ENCODE results near the gene VPREB1.
"Not testable (repeated sequence)": the region's sequence is repeated elsewhere in the genome, so short reads cannot be mapped to it uniquely, and the experiment has no call there.

VPREB1 gene, protein sequence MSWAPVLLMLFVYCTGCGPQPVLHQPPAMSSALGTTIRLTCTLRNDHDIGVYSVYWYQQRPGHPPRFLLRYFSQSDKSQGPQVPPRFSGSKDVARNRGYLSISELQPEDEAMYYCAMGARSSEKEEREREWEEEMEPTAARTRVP

DNA sequence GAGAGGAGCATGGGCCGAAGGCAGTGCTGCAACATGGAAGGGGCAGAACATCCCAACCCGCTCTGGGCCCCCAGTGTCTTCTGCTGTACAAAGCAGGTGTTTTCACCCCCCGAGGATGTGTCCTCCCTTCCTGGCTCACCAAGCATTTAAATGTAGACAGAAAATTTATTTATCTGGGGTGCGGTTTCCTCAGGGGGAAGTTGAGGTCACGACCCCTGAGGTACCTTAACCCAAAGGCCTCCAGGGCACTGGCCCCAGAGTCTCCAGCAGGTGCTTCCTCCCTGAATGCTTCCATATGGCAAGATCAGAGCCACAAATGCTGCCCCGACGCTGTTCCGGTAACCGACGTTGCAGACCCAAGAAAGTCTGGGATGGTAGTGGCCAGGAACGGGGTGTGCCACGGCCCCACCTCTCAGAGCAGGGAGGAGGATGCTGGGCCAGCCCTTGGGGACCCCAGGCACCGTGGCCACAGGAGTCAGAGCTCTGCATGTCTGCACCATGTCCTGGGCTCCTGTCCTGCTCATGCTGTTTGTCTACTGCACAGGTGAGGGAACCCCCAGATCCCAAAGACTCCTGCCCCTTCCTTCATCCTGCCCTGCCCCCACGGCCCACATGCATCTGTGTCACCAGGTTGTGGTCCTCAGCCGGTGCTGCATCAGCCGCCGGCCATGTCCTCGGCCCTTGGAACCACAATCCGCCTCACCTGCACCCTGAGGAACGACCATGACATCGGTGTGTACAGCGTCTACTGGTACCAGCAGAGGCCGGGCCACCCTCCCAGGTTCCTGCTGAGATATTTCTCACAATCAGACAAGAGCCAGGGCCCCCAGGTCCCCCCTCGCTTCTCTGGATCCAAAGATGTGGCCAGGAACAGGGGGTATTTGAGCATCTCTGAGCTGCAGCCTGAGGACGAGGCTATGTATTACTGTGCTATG lies at the start of gene VPREB1:
Gene VPREB1, plus strand, starts transcription at position 471 of the 935 bp plus-strand sequence. Its CDS starts 28 bp downstream, at position 499.
- no peak for DNase-seq (ENCODE audit: low read depth in 2 of 2)

DNA sequence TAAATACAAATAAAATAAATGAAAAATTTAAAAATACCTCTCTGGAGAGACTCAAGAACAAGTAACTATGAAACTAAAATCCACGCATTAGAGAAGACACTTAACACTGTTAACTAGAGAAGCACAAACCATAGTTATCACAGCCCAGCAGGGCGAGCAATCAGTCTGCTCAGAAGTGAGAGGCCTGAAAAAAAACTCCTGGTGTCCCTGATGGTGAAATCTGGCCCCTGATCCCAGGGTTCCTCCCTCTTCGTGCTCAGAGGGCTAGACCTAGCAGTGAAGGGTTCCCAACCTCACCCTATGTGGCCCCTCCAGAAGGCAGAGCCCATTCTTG lies 49.7 kb upstream of the VPREB1 start:
- no peak for DNase-seq (ENCODE audit: low read depth in 2 of 2)

DNA sequence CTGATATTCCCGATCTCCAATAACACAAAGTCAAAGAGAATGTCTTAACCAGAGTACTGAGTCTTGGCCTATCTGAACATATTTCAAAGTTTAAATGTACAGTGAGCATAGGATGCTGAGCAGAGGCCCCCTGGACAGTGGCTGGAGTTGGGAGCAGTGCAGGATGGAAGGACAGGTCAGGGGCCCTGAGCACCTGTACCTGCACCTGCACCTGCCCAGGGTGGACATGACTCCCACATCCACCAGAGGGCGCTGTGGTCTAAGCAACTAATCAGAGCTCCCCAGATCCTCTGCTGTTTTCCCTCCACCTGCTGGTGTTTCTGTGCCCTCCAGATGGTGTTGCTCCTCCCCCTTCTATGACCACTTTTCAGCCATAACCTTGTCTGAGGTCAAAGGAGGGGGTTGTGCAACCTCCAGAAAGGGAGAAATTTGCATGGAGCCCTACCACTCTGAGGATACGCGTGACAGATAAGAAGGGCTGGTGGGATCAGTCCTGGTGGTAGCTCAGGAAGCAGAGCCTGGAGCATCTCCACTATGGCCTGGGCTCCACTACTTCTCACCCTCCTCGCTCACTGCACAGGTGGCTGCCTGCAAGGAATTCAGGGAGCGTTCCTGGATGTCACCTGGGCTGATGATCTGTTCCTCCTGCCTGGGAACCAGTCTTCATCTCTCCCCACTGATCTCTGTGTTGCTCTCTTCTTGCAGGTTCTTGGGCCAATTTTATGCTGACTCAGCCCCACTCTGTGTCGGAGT lies 49.1 kb upstream of the VPREB1 start:
- DNase-seq (ENCODE audit: low read depth in 2 of 2), result peak; percentile 69 to 92

DNA sequence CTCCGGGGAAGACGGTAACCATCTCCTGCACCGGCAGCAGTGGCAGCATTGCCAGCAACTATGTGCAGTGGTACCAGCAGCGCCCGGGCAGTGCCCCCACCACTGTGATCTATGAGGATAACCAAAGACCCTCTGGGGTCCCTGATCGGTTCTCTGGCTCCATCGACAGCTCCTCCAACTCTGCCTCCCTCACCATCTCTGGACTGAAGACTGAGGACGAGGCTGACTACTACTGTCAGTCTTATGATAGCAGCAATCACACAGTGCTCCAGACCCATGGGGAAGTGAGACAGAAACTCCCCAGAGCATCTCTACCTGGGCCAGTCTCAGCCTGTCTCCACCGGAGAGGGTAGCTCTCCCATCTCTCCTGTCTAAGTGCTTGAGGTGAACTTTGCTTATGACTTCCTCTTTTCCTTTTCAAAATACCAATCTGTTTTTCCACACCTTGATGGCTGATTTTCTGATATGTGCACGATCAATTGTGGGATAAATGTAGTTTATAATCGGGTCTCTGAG lies 48.5 kb upstream of the VPREB1 start:
- no peak for DNase-seq (ENCODE audit: low read depth in 2 of 2)

DNA sequence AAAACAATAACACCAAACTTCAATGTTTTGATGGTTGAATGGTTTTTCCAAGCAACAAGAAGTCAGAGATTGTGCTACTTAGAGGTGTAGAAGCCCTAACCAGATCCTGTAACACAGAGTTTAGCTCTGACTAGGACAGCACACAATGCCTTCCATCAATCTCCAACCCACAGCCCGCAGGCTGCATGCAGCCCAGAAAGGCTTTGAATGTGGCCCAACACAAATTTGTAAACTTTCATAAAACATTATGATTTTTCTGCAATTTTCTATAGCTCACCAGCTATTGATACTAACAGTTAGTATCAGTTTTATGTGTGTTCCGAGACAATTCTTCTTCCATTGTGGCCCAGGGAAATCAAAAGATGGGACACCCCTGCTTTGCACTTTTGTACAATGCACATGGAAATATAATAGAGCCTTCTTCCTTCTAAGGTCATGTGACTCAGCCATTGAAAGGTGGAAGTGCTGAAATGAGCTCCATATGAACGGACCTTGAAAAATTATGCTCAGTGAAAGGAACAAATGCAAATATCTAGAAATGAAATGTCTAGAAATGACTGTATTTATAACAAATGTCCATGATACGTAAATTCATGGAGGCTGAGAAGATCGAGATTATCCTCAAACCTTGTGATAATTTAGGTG lies 47.6 kb upstream of the VPREB1 start:
- DNase-seq (ENCODE audit: low read depth in 2 of 2), result no peak

DNA sequence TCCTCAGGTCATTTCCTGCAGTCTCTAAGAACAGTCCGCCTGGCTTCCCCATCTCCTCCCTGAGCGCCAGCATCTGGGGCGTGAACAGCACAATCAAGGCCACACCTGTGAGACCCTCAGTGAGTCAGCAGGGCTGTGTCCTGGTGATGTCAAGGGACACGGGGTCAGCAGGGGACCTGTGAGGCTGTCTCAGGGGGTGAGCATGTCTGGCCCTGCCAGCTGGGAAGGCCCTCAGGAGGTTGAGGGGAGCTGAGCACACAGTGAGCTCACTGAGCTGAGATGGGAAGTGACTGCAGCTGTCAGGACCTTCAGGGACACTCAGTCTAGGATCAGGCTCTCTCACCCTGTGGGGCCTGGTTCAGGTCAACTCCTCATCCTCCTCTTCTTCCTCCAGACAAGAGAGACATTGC lies 46.6 kb upstream of the VPREB1 start:
- DNase-seq (ENCODE audit: low read depth in 2 of 2), result no peak

DNA sequence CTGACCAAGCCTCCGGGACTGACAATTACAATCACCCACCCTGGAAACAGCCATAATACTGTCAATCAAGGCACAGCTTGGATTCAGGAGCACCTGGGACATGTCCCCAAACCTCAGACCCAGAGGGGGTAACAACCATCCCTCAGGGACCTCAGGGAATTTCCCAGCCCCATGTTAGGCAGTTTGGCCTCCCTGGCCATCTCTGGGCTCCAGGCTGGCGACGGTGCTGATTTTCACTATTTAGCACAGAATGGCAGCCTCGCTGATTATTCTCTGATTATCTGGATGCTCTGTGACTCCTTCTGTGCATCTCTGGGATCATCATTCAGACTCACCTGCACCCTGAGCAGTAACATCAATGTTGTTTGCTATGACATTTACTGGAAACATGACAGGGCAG lies 45.8 kb upstream of the VPREB1 start:
- no peak for DNase-seq (ENCODE audit: low read depth in 2 of 2)

DNA sequence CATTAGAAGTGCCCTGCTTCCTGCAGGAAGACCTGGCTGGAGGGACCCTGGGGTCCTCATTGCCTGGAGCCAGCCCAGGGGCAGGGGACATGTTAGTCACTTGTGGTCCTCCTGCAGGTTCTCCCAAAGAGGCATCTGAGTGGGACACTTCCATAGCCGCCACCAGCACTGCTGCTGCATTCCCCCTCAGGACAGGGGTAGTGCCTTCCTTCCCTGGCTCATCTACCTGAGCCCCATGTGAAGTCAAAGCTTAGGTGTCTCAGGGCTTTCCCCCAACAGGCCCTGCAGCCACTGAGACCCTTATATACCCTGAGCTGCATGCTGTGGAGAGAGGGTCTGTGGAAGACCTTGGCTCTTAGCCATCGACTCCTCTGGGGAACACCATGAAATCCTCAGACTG lies 45.0 kb upstream of the VPREB1 start:
- no peak for DNase-seq (ENCODE audit: low read depth in 2 of 2)

DNA sequence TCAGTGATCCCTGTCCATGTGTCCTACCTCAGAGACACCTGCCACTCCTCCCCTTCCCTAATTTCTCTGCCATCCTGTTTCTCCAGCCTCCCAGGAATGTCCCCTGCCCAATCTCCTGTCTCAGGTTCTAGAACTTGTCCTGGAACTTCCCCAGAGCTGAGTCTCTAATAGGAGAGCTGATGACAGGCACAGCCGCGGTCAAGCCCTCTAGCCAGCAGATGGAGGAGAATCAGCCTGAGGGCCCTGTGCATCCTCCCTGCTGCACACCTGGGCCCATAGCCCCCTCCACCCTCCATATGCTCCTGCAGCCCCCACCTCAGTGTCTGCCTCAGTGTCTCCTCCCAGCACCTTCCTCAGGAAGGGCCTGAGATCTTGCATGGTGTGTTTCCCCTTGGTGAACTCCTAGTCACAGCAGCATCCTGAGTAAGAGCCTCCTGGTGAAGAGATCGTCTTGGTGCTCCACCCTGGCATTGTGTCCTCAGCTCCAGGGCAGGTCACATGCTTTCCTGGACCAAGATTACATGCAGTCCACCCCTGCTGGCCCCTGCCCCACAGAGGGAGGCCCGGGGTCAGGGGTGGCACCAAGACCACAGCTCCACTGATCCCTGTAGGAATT lies 43.9 kb upstream of the VPREB1 start:
- no peak for DNase-seq (ENCODE audit: low read depth in 2 of 2)

DNA sequence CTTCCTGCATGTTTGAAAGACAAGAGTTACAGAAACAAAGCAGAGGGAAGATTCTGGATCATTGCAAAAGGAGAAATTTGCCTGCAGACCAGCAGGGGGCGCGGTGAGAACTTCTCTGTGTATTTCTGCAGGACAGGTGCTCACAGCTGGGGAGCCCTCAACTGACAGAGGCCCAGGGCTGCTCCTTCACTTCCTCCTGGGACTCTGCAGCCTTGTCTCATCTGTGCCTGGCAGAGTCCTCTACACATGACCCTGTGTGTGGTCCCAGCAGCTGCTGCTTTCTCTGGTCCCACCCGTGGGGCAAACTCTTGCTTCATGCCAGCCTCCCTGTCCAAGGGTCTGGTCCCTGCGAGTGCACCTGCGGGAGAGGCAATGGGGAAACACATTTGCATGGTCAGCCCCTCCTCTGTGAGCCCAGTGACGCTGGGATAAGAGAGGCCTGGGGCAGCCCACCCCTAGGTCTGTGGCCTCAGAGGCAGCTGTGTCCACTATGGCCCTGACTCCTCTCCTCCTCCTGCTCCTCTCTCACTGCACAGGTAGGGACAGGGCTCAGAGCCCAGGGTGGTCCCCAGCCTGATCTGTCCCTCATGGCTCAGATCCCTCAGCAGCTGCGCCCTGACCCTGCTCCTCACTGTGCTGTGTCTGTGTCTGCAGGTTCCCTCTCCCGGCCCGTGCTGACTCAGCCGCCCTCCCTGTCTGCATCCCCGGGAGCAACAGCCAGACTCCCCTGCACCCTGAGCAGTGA lies 43.2 kb upstream of the VPREB1 start:
- DNase-seq (ENCODE audit: low read depth in 2 of 2), result peak in 1 of 2 donors; percentile 57

DNA sequence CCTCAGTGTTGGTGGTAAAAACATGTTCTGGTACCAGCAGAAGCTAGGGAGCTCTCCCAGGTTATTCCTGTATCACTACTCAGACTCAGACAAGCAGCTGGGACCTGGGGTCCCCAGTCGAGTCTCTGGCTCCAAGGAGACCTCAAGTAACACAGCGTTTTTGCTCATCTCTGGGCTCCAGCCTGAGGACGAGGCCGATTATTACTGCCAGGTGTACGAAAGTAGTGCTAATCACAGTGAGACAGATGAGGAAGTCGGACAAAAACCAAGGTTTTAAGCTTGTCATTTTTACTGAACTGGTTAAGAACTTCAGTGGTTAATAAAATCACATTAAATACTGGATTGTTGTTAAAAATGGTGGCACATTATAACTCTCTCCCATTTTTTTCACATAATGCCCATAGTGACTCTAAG lies 42.6 kb upstream of the VPREB1 start:
- no peak for DNase-seq (ENCODE audit: low read depth in 2 of 2)

DNA sequence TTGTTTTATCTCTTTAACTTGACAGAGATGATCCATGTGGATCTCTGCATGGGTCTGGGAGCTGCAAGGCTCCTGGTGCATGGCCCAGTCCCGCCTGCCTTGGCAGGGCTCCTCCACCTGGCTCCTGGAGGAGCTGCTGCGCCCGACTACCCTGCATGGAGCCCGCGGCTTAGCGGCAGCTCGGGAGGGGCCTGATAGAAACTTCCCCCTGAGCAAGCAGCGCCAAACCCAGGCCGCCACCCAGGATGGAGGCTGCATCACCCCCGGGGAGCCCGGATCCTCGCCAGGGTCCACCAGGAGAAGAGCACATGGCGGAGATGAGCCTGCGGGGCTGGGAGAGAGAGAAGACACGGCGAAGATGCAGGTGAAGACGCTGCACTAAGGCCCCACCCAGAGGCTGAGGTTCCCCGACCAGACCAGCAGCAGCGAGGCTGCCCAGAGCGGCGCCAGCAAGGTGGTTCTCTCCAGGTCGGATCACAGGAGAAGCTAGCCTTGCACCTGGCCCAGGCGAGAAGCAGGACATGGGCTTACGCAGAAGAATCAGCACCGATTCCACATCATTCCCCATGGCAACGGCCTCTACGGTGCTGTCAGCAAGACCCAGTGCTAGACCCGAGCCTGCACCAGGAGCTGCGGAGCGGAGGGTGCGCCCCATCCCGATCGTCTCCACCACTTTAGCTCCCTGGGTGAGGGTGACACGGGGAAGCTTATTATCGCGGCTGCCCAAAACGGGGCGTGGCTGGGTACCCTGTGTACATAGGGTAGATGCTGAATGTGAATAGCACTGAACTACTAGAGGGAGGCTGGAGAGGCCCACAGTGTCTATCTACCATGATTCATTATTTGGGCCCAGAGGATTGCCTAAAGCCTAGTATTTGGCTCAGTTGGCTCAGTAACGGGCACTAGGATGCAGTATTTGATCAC lies 41.3 kb upstream of the VPREB1 start:
- DNase-seq (ENCODE audit: low read depth in 2 of 2), result no peak

DNA sequence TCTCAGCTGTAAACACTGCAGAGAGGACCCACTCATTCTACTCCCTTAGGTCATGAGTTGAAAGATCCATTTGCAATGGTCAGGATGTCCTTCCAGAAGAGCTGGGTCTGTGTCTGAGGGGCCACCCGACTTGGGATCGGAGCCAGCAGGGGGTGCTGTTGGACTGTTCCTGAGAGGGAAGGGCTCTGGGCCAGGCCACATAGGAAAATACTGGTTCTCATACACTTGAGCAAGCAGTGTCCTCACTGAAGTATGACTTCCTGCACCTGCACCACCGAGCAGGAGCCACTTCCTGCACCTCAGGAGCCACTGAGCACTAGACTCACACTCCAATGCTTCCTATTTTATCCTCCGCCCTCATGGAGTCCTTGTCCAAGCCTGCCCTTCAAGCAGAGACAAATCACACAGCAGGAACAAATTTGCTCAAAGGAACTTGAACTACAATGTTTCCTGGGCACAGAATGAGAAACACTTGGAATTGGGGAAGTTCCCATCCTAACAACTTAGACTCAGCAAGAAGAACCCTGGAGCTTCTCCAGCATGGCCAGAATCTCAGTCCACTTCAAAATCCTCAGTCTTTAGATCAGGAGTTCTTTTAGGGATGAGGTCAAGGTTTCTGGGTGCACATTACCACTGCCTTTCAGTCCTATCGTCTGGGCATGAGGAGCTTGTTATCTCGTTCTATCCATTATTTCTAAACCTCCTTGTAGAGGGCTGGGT lies 36.6 kb upstream of the VPREB1 start:
- DNase-seq (ENCODE audit: low read depth in 2 of 2), result peak; percentile 82 to 91

DNA sequence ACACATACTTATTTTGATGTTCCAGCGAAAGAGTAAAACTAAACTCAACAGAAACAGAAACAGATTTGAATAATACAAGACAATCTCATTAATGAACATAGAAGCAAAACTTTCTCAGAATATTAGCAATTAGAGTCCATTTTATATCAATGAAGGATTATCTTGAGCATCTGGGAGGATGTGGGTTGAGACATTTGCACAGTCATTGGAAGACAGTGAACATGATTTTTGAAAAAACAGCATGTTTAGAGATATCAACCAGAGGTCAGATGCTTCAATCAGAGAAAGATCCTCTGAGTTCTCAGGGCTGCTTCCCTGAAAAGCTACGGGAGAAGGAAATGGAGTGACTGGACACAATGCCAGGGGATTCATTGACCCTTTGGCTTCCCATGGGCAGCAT lies 35.9 kb upstream of the VPREB1 start:
- DNase-seq (ENCODE audit: low read depth in 2 of 2), result no peak

DNA sequence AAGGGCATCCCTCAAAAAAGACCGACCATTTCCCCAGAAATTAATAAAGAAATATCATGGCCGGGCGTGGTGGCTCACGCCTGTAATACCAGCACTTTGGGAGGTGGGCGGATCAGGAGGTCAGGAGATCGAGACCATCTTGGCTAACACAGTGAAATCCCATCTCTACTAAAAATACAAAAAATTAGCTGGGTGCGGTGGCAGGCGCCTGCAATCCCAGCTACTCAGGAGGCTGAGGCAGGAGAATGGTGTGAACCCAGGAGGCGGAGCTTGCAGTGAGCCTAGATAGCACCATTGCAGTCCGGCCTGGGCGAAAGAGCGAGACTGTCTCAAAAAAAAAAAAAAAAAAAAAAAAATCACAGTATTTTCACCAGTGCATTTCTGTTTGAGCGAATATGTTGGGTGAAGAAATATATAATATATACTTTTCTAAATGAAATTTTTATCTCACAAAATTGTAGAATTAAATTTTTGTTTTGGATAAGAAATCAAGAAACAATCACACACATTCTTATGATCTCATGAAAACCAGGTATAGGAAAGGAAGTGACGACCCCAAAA lies 35.4 kb upstream of the VPREB1 start:
- DNase-seq (ENCODE audit: low read depth in 2 of 2), result not testable (repeated sequence)

DNA sequence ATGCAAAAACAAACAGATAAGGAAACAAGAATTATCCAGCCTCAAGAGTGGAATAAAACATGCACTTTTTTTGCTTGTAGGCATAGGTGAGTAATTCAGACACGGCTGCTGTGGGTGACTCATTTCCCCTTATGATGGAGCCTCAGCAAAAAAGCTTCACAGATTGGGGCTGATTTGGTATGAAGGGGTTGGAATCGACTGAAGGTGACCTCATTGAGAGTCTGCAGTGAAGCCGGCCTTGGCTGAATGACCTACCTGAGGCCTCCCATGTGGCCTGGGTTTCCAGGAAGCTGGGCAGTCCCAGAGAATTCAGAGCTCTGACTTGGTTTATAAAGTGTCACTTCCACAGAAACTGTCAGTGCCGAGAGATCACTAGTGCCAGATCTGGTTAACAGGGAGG lies 34.2 kb upstream of the VPREB1 start:
- peak; percentile 49 to 58 for DNase-seq (ENCODE audit: low read depth in 2 of 2)

DNA sequence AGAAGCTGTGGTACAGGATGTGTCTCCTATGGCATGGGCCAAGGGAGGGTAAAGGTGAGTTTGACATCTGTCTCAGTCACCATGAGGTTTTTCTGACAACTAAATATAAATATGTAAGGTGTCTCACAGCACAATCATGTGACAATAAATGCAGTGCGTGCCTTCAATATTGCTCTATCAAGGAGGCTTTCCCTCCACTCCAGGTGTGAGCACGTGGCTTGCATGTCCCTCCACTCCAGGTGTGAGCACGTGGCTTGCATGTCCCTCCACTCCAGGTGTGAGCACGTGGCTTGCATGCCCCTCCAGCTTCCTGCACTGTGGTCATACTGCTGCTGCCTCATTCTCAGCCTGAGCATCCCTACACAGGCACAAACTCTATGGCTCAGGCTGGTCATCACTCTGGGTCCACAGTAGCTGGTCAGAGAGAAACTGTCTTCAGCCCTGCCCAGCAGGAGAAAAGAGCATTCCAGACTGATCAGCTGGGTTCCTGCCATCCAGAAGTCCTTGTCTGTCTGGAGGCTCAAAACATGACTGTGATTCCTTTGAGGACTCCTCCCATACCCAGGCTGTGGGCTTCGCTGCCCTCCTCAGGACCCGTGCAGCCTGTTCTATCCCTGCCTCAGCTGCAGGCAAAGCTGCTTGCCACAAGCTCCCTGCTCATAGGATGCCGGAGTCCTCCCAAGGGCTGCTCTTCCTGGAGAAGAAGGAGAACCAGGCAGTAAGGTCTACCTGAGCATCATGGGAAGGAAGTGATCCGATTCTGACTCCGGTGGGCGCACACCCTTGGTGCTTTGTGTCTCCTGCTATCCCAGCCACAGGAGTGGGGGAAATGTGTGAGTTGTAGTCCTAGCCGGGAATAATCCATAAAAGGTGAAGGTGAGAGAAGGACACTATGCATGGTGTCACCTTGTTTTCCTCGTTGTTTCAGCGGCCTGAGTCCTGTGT lies 33.4 kb upstream of the VPREB1 start:
- no peak for DNase-seq (ENCODE audit: low read depth in 2 of 2)

DNA sequence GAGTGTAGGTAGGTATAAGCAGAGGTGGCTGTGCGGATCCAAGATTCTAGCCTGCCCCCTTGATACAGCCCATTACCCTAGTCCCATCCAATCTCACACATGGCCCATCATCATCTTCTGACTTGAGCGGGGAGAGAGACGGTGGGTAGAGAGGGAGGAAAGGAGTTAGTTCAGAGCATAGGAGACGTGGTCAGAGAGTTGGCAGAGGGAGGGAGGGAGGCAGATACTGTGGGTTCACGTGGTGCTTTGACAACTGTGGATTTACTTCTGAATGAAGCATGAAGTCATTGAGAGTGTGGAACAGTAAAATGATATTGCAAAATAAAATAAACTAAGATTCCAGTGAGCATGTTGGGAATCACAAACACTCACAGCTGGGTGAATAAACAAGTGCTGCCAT lies 31.4 kb upstream of the VPREB1 start:
- DNase-seq (ENCODE audit: low read depth in 2 of 2), result no peak

Data from stimulated activated CD4-positive, alpha-beta T cell treated with anti-CD3 and anti-CD28 coated beads, Interleukin-4, amount 100 ng/mL, for 48 hours (primary cell).